ENCODE measurements around the gene SLC17A2.

SLC17A2 gene

GRCh38 chr6:25883991-25884390 lies 46.5 kb downstream of the SLC17A2 start:
- DNase-seq (ENCODE audit: low read depth in 2 of 2), result no peak

DNA sequence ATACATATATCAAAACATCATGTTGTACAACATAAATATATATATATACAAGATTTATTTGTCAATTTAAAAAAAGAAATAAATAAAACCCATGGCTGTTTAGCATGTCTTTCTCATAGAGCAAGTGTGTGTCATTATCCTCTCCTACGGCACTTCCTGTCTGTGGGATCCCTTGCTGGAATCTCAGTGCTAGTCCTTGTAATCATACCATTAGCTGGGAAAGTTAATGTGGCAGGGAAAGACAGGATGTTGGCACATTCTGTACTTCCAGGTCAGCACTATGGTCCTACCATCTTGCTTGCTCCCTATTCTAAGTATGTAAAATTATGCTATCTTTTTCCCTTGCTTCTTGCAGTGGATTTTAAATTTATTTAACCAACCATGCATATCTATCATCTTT lies 47.0 kb downstream of the SLC17A2 start:
- DNase-seq (ENCODE audit: low read depth in 2 of 2), result no peak

DNA sequence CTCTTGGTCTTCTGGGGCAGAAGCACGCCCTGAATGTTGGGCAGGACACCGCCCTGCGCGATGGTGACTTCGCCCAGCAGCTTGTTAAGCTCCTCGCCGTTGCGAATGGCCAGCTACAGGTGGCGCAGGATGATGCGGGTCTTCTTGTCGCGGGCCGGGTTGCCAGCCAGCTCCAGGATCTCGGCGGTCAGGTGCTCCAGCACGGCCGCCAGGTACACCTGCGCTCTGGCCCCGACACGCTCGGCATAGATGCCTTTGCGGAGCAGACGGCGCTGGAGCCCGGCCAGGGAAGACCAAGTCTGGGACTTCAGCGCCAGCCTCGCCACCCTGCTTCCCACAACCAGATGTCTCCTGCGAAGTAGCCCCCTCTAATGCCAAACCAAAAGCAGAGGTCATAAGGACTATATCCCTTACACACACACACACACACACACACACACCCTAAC lies 48.4 kb downstream of the SLC17A2 start:
- peak in 1 of 2 donors; percentile 4 for DNase-seq (ENCODE audit: low read depth in 2 of 2)

- no peak for DNase-seq (ENCODE audit: low read depth in 2 of 2)
These were observed 49.9 kb downstream of the SLC17A2 start for GRCh38 chr6:25880601-25881000.

DNA sequence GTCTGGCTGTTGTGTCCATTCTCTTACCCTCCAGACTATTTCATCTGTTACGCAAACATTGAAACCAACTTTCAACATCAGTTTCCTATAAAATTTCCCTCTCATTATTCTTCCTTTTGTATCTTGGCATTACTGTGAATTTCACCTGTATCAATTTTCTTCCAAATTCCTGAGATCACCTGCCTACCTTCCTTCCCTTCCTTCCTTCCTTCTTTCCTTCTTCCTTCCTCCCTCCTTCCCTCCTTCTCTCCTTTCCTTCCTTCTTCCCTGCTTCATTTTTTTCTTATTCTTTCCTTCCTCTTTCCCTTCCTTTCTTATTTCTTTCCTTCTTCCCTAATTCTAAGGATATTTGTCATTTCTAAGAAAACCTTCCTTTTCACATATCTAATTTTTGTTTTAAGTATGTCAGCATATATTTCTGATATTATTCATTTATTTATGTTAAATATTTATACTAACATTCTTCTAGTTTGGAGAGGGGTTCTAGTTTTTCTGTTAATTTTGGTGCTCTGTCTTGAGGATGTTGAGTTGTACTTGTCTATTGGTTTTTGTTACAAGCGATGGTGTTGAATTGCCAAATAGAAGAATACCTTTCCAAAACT lies 51.7 kb downstream of the SLC17A2 start:
- DNase-seq (ENCODE audit: low read depth in 2 of 2), result no peak

GRCh38 chr6:25875926-25876602 lies 54.4 kb downstream of the SLC17A2 start:
- DNase-seq (ENCODE audit: low read depth in 2 of 2), result no peak

DNA sequence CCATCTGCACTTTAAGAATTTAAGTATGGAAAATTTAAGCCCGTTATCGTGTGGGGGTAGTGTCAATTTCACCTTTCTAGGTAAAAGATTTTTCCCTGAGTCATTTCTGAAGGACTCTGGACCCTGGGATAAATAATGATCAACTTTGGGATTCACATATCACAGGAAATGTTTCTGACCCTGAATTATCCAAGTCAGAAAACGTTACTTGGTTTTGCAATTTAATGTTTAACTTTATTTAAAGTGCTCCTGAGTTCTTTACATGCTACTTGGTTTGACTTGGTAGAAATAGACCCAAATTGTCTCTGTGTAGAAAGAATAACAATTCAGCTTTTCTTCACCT lies 55.0 kb downstream of the SLC17A2 start:
- no peak for DNase-seq (ENCODE audit: low read depth in 2 of 2)

DNA sequence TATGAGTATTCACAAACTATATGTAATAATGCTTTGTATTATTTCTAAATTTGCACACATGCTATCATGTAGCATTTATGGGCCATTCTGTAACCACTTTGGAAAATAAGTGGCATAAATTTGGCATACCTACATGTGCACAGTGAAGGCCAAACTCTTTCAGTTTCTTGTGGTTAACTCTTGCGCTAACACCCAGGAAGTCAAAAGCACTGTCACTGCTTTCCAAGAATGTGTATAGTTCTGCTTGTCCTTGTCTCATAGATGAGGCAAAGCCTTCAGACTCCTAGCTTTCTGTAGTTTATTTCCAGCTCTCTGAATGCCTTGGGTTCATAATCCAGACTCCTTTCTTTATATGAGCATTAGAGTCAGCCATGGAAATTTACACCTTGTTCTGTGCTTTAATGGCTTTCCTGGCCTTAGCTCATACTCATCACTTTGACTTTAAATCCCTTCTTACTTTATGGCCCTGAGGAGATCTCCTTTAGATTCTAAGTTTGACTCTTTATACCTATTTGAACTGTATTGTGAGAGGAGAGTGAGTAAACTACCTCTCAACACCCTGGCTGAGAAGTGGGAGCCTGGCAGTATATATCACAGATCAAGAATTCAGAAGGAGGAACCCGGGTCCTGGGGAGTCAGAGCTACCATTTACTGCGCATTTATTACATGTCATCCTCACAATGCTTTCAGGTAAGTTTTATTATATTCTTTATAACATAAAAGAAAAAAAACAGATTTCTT lies 55.5 kb downstream of the SLC17A2 start:
- DNase-seq (ENCODE audit: low read depth in 2 of 2), result no peak

DNA sequence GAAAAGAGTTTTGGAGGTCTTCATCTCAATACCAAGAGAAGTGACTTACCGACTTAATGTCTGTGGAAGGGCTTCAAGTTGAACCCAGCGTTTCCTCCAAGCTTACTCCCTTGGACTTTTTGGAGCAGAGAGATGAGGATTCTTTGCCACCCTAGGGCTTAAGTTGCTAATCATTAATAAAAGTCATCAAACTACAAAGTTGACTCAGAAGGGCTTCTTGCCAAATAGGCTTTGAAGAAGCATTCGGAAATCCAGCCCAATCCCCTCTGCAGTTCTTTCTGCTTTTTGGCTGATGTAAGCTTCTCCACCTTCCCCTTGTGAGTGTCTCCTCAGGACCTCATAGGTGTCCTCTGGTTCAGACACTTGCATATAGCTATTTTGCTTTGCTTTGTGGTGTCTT lies 56.4 kb downstream of the SLC17A2 start, which contains the start of gene SLC17A3:
TSS of gene SLC17A3 (minus strand) at position 126 of the 400 bp plus-strand sequence. CDS start 5,856 bp downstream, outside the sequence.
- no peak for DNase-seq (ENCODE audit: low read depth in 2 of 2)

- no peak for DNase-seq (ENCODE audit: low read depth in 2 of 2)
These were observed 57.7 kb downstream of the SLC17A2 start for GRCh38 chr6:25872814-25873213.

DNA sequence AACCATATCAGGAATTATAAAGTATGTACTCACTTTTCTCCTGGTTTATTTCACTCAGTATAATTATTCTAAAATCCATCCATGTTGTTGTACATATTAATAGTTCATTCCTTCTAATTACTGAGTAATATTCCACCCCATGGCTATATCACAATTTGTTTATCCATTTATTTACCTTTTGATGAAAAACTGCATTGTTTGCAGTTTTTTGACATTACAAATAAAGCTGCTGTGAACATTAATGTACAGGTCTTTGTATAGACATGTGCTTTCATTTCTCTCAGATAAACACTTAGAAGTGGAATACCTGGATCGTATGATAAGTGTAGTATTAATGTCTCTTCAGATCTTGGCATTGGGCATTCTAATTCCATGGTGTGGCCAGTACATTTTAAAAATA lies 60.7 kb downstream of the SLC17A2 start:
- no peak for DNase-seq (ENCODE audit: low read depth in 2 of 2)

- no peak for DNase-seq (ENCODE audit: low read depth in 2 of 2)
These were observed 61.9 kb downstream of the SLC17A2 start for GRCh38 chr6:25868436-25869183.

GRCh38 chr6:25866011-25866410 lies 64.5 kb downstream of the SLC17A2 start:
- no peak for DNase-seq (ENCODE audit: low read depth in 2 of 2)

GRCh38 chr6:25863360-25863759 lies 67.1 kb downstream of the SLC17A2 start:
- DNase-seq (ENCODE audit: low read depth in 2 of 2), result no peak

All from stimulated activated CD8-positive, alpha-beta memory T cell treated with anti-CD3 and anti-CD28 coated beads, Interleukin-15, amount 100 ng/mL, for 48 hours (primary cell).